C4-2B (cell line): ENCODE results near the gene CSGALNACT2.

Experiments used
- CTCF ChIP-seq: fragments of 450-650 bp; conservative IDR thresholded peaks from 2 replicates; pipeline ENCODE4 v1.5.1; 2017; ENCODE audit warnings: mild to moderate bottlenecking
- ZFX ChIP-seq: fragments of 450-650 bp; IDR thresholded peaks from 2 replicates; pipeline ENCODE4 v1.6.1; 2017

GRCh38 chr10:43090188-43090587 is 48.1 kb upstream of the CSGALNACT2 start:
- TF ChIP-seq CTCF, result no peak
- TF ChIP-seq ZFX, result no peak
